HL-60/S4 treated with retinoic acid at 250 ng/mL for 4 days and 3 days (cell line): Measurements from ENCODE around the gene DNAJB4.
"Not testable (repeated sequence)": the region's sequence is repeated elsewhere in the genome, so short reads cannot be mapped to it uniquely, and the experiment has no call there.

Experiments used
- in situ Hi-C: fragments of 300-500 bp; cut with MboI; formaldehyde crosslinking; loops from 2 replicates; pipeline ENCODE4 v1.7.0; 2022; ENCODE audit warnings: low sequenced_read_pairs

The DNAJB4 gene

GRCh38 chr1:77989744-77990143, 15.0 kb upstream of the DNAJB4 start:
- in situ Hi-C loops: loop anchor here (10.0 kb wide), 1 partner anchor 55 kb away; the partner anchor contains the start of gene GIPC2

DNA sequence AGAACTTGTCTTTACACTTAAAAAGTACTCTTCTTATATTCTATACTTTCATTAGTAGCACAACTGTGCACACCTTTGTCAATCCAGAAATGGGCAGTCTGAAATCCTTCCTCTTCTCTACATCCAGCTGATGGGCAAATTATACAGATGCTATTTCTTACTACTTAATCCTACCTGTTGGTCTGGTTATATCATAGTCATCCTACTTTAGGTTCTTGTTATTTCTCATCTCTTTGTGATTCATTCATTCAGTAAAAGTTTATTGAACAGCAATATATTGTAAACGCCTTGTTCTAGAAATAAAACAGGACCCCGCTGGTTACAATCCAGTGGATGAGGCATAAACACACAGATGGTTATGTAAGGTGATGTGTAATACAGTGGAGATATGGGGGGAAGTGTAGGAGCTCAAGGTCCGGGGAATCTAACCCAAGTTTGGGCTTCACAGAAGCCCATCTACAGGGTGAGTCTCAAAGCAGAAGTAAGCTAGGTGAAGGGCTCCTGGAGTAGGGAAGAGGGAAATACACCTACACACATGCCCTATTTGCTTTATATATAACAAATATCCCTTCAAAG, 14.0 kb upstream of the DNAJB4 start:
- in situ Hi-C loops: no loop called here

GRCh38 chr1:77991638-77992037, 13.1 kb upstream of the DNAJB4 start:
- in situ Hi-C loops: no loop called here

- in situ Hi-C loops: no loop called here
Observed at GRCh38 chr1:77994117-77994705, 10.5 kb upstream of the DNAJB4 start.

- in situ Hi-C loops: no loop called here
Observed at GRCh38 chr1:77996734-77997133, 8.0 kb upstream of the DNAJB4 start.

DNA sequence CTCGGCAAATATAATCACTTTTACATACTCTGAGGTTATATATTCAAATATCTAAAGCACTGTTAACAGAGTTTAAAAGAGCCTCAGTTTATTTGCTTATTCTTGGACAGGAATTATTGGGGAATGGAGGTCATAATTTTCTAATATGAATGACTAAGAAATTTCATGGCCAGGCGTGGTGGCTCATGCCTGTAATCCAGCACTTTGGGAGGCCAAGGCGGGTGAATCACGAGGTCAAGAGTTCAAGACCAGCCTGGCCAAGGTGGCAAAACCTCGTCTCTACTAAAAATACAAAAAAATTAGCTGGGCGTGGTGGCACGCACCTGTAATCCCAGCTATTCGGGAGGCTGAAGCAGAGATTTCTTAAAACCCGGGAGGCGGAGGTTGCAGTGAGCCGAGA, 4.2 kb upstream of the DNAJB4 start:
- in situ Hi-C loops: not testable (repeated sequence)

- in situ Hi-C loops: no loop called here
Observed at GRCh38 chr1:78003070-78003746, 1.5 kb upstream of the DNAJB4 start.

DNA sequence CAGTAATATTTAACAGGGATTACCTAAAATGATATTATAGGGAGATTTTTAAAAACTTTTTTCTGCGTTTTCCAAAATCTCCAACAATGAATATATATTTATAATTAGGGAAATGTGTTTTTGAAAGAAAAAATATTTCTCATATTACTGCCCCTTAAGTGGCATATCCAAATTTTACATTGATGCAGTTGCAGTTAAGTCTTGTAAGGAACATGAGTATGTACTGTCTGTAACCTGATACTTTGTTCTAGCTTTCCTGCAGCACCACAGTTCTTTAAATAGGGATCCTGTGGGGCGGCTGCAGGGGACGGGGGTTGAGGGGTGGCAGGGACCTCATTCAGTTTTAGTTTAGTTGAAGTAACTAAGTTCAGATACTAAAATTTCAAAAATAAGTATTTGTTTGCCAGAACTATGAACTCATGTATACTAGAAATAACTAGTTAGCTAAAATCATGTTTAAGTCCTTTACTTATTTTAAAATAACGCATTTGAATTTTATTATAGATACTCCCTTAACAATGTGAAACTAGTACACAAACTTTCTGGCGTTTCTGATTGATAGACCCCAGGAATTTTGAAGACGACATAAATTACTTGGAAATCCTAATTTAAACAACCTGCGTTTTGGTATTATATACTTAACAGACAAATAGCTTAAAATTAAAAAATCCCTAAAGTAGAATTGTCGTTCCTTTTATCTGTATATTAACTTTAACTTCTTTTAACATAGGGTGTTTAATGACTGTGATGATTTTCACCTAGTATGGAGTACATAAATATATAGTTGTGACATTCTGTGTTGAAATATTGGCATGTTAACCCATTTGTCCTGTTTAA, 639 bp upstream of the DNAJB4 start:
- in situ Hi-C loops: no loop called here

- in situ Hi-C loops: no loop called here
Observed at GRCh38 chr1:78005448-78005722, 646 bp downstream of the DNAJB4 start.

DNA sequence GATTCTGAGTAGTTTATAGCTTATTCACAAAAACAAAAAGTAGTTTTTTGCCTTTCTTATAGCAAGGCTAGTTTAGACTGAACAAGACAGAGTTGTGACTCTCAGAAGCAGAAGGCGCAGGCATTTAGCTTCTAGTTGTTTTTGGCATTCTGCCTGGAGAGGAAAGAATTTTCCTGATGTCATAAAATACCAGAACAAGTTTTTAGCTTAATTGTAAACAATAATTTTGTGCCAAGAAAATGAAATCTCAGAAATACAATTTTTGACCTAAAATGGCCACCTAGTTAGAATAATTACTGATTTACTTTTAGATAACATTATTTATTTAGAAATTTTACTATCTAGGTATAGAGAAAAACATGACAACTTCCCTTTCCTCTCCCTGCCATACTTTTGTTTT, 1.0 kb downstream of the DNAJB4 start:
- in situ Hi-C loops: no loop called here

GRCh38 chr1:78006521-78006920, 1.8 kb downstream of the DNAJB4 start:
- in situ Hi-C loops: no loop called here

GRCh38 chr1:78007677-78008341, 3.1 kb downstream of the DNAJB4 start:
- in situ Hi-C loops: no loop called here

- in situ Hi-C loops: no loop called here
Observed at GRCh38 chr1:78009276-78009675, 4.5 kb downstream of the DNAJB4 start.

GRCh38 chr1:78009836-78010235, 5.1 kb downstream of the DNAJB4 start:
- in situ Hi-C loops: no loop called here

DNA sequence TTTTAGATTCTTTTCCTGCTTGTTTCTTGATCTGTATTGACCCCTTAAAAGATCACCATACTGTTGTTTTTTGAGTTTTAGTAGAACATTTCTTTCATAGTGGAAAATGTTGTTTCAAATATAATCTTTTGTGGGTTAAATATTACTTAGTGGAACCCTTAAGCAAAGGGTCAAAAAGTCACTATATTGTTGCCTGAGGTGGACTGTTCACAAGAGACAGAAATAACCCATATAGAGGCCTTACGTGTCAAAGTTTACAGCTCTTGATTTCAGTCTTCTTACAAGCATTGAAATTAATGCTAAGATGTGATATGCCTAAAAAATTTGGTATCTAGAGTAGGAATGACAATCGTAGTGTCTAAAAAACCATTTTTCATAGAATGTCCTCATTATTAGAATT, 6.3 kb downstream of the DNAJB4 start:
- in situ Hi-C loops: no loop called here

- in situ Hi-C loops: no loop called here
Observed at GRCh38 chr1:78015148-78015547, 10.4 kb downstream of the DNAJB4 start.

DNA sequence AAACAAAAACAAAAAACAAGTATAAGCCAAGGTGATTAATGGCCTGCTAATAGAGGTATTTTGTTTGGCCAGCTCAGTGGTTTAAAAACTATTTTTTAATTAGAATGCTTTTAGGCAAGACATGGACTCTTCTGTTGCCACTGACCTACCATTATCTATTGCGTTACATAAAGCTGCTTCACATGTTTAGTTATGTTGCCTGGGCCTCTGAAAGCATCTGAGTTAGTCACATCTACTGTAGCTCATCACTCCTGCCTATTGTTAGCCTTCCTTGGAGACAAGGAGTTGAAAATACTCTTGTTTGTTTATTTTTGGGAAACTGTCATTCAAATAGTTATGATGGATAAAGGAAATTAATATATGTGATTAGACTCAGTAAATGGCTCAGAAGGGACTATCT, 14.3 kb downstream of the DNAJB4 start:
- in situ Hi-C loops: no loop called here

DNA sequence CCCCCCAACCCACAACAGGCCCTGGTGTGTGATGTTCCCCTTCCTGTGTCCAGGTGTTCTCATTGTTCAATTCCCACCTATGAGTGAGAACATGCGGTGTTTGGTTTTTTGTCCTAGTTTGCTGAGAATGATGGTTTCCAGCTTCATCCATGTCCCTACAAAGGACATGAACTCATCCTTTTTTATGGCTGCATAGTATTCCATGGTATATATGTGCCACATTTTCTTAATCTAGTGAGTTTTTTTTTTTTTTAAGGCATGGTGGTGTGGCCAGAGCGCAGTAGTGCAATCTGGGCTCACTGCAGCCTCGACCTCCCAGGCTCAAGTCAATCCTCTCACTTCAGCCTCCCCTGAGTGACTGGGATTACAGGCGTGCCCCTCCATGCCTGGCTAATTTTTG, 16.4 kb downstream of the DNAJB4 start:
- in situ Hi-C loops: not testable (repeated sequence)

DNA sequence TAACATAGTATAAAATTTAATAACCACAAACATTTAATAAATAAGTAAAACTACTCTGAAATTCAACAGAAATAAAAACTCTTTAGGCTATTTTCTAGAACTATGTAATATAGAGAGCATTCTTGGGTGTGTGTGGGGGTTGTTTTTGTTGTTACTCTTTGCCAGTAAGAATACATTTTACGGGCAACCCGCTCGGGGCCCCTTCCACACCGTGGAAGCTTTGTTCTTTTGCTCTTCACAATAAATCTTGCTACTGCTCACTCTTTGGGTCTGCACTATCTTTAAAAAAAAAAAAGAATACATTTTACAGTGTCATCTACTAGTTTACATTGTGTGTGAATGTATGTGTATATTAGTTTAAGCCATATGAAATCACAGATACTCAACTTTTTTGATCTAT, 25.1 kb downstream of the DNAJB4 start:
- in situ Hi-C loops: no loop called here

- in situ Hi-C loops: no loop called here
Observed at GRCh38 chr1:78032996-78033796, 28.5 kb downstream of the DNAJB4 start.

DNA sequence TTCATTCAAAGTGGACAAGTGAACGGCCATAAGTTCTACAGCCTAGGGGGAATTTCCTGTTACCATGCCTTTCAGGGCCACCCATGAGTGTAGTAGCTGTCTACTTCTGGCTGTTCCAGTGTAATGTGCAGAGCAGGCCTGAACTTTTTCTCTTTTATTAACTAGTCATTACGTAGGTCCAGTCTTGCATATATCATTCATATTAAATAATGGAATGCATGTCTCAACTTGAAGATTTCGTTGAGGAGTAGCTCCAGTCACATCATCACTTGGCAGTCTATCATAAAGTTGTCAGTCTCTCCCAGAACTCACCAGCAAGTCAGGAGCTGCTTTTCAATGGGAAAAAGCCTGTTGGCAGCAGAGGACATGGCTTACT, 29.0 kb downstream of the DNAJB4 start:
- in situ Hi-C loops: no loop called here
